Measurements from ENCODE around the gene TBC1D22A. TPM values are rescaled to one million over a fixed set of nuclear protein-coding genes. Genes with fewer than 3 reads are reported as not detected.
"Not testable (repeated sequence)": the region's sequence is repeated elsewhere in the genome, so short reads cannot be mapped to it uniquely, and the experiment has no call there.

The TBC1D22A gene
- total RNA-seq, 1 donor from 2014 or later: 9.4 TPM

GRCh38 chr22:47165338-47166032 lies 403.0 kb downstream of the TBC1D22A start:
- no peak for DNase-seq (ENCODE audit: low spot score)

- DNase-seq (ENCODE audit: low spot score): no peak
Observed at GRCh38 chr22:47166033-47166404, 403.6 kb downstream of the TBC1D22A start.

- DNase-seq (ENCODE audit: low spot score): no peak
Observed at GRCh38 chr22:47166446-47167016, 404.1 kb downstream of the TBC1D22A start.

- no peak for DNase-seq (ENCODE audit: low spot score)
Observed at GRCh38 chr22:47167056-47167455, 404.6 kb downstream of the TBC1D22A start.

GRCh38 chr22:47167921-47168320 lies 405.5 kb downstream of the TBC1D22A start:
- not testable (repeated sequence) for DNase-seq (ENCODE audit: low spot score)

GRCh38 chr22:47168441-47168840 lies 406.0 kb downstream of the TBC1D22A start:
- no peak for DNase-seq (ENCODE audit: low spot score)

GRCh38 chr22:47168900-47169800 lies 406.7 kb downstream of the TBC1D22A start:
- no peak for DNase-seq (ENCODE audit: low spot score)

GRCh38 chr22:47169801-47170140 lies 407.3 kb downstream of the TBC1D22A start:
- no peak for DNase-seq (ENCODE audit: low spot score)

GRCh38 chr22:47170511-47171440 lies 408.3 kb downstream of the TBC1D22A start:
- DNase-seq (ENCODE audit: low spot score): not testable (repeated sequence)

GRCh38 chr22:47171441-47172221 lies 409.2 kb downstream of the TBC1D22A start:
- DNase-seq (ENCODE audit: low spot score): no peak

GRCh38 chr22:47172771-47173534 lies 410.5 kb downstream of the TBC1D22A start:
- no peak for DNase-seq (ENCODE audit: low spot score)

- DNase-seq (ENCODE audit: low spot score): no peak
Observed at GRCh38 chr22:47173535-47174021, 411.1 kb downstream of the TBC1D22A start.

- no peak for DNase-seq (ENCODE audit: low spot score)
Observed at GRCh38 chr22:47174096-47174495, 411.6 kb downstream of the TBC1D22A start.

GRCh38 chr22:47174671-47175112 lies 412.2 kb downstream of the TBC1D22A start:
- DNase-seq (ENCODE audit: low spot score): no peak

- DNase-seq (ENCODE audit: low spot score): no peak
Observed at GRCh38 chr22:47175151-47176025, 412.9 kb downstream of the TBC1D22A start.

- DNase-seq (ENCODE audit: low spot score): no peak
Observed at GRCh38 chr22:47176026-47176389, 413.6 kb downstream of the TBC1D22A start.

GRCh38 chr22:47176573-47177333 lies 414.3 kb downstream of the TBC1D22A start:
- DNase-seq (ENCODE audit: low spot score): no peak

GRCh38 chr22:47177334-47177815 lies 414.9 kb downstream of the TBC1D22A start:
- DNase-seq (ENCODE audit: low spot score): no peak
